HG02840 (cell line): ENCODE measurements around the gene SPATA19.

ENCODE experiments used
- ATAC-seq: cut with Tn5 transposase; IDR thresholded peaks from one replicate; pipeline ENCODE4 v1.9.1; 2021; ENCODE audit warnings: mild to moderate bottlenecking, moderate library complexity, moderate number of reproducible peaks; ENCODE audit not compliant: unreplicated experiment, low FRiP score

Gene SPATA19

GRCh38 chr11:133819746-133820315, 25.5 kb downstream of the SPATA19 start:
- ATAC-seq: no peak

- no peak for ATAC-seq
Measured at GRCh38 chr11:133819114-133819513, 26.2 kb downstream of the SPATA19 start.

- no peak for ATAC-seq
Measured at GRCh38 chr11:133818302-133818701, 27.0 kb downstream of the SPATA19 start.

- ATAC-seq: no peak
Measured at GRCh38 chr11:133817449-133817848, 27.9 kb downstream of the SPATA19 start.

- no peak for ATAC-seq
Measured at GRCh38 chr11:133816146-133816870, 29.0 kb downstream of the SPATA19 start.

- no peak for ATAC-seq
Measured at GRCh38 chr11:133815636-133816035, 29.7 kb downstream of the SPATA19 start.

GRCh38 chr11:133814588-133815100, 30.7 kb downstream of the SPATA19 start:
- no peak for ATAC-seq

- ATAC-seq: no peak
Measured at GRCh38 chr11:133811850-133812685, 33.2 kb downstream of the SPATA19 start.

GRCh38 chr11:133810766-133811165, 34.5 kb downstream of the SPATA19 start:
- no peak for ATAC-seq

- no peak for ATAC-seq
Measured at GRCh38 chr11:133809569-133810491, 35.5 kb downstream of the SPATA19 start.

- ATAC-seq: no peak
Measured at GRCh38 chr11:133808393-133809140, 36.7 kb downstream of the SPATA19 start.

- no peak for ATAC-seq
Measured at GRCh38 chr11:133803026-133803425, 42.3 kb downstream of the SPATA19 start.

GRCh38 chr11:133801356-133801755, 44.0 kb downstream of the SPATA19 start:
- ATAC-seq: no peak

- no peak for ATAC-seq
Measured at GRCh38 chr11:133800666-133801065, 44.6 kb downstream of the SPATA19 start.

- ATAC-seq: no peak
Measured at GRCh38 chr11:133797554-133797953, 47.8 kb downstream of the SPATA19 start.

- no peak for ATAC-seq
Measured at GRCh38 chr11:133796043-133796795, 49.1 kb downstream of the SPATA19 start.

GRCh38 chr11:133795088-133795487, 50.2 kb downstream of the SPATA19 start:
- ATAC-seq: no peak

- no peak for ATAC-seq
Measured at GRCh38 chr11:133794205-133794604, 51.1 kb downstream of the SPATA19 start.
